DOHH2 (cell line): ENCODE measurements around the gene CPNE1.
A peak's percentile ranks its signal among the peaks of the same experiment; 100 is the strongest.

Experiments used
- H3F3A ChIP-seq: fragments of 200-600 bp; sonication (generic), shearing (Covaris generic); 2 replicates; pipeline ENCODE4 v1.6.0; 2016; ENCODE audit warnings: antibody characterized with exemption, mild to moderate bottlenecking; ENCODE audit not compliant: control insufficient read depth, insufficient read depth
- H3K27ac ChIP-seq: fragments of 200-600 bp; sonication (generic); 2 replicates; pipeline ENCODE4 v1.5.1; 2014; ENCODE audit warnings: low read depth, mild to moderate bottlenecking, low read length, moderate library complexity
- H3K27me3 ChIP-seq: fragments of 200-600 bp; sonication (generic); 2 replicates; pipeline ENCODE4 v1.6.1; 2014; ENCODE audit warnings: mild to moderate bottlenecking, low read length, mixed read lengths; ENCODE audit not compliant: control insufficient read depth
- H3K36me3 ChIP-seq: fragments of 200-600 bp; sonication (generic); 2 replicates; pipeline ENCODE4 v1.6.1; 2014; ENCODE audit warnings: mild to moderate bottlenecking, low read length, moderate library complexity, mixed read lengths; ENCODE audit not compliant: control insufficient read depth
- H3K4me1 ChIP-seq: fragments of 200-600 bp; sonication (generic); 2 replicates; pipeline ENCODE4 v1.6.1; 2014; ENCODE audit warnings: mild to moderate bottlenecking, low read length, mixed read lengths; ENCODE audit not compliant: control insufficient read depth
- H3K4me2 ChIP-seq: fragments of 200-600 bp; sonication (generic); 2 replicates; pipeline ENCODE4 v1.6.0; 2014; ENCODE audit warnings: mild to moderate bottlenecking, low read length, moderate library complexity
- H3K4me3 ChIP-seq: fragments of 200-600 bp; sonication (generic); 2 replicates; pipeline ENCODE4 v1.5.1; 2014; ENCODE audit warnings: mild to moderate bottlenecking, low read length, mixed read lengths
- H3K79me2 ChIP-seq: fragments of 200-600 bp; sonication (generic); 2 replicates; pipeline ENCODE4 v1.6.1; 2014; ENCODE audit warnings: mild to moderate bottlenecking, low read length, mixed read lengths; ENCODE audit not compliant: control insufficient read depth
- H3K9me2 ChIP-seq: fragments of 200-600 bp; sonication (generic); replicated peaks from 2 replicates; pipeline ENCODE4 v1.6.1; 2014; ENCODE audit warnings: mild to moderate bottlenecking, low read length, mixed read lengths; ENCODE audit not compliant: control insufficient read depth
- H3K9me3 ChIP-seq: fragments of 200-600 bp; sonication (generic); 2 replicates; pipeline ENCODE4 v1.6.1; 2014; ENCODE audit warnings: antibody characterized with exemption, low read length, mixed read lengths; ENCODE audit not compliant: control insufficient read depth, insufficient read depth
- H4K20me1 ChIP-seq: fragments of 200-600 bp; sonication (generic); 2 replicates; pipeline ENCODE4 v1.6.0; 2014; ENCODE audit warnings: low read depth, mild to moderate bottlenecking, antibody characterized with exemption, low read length, moderate library complexity; ENCODE audit not compliant: control insufficient read depth, insufficient read depth
- CTCF ChIP-seq: fragments of 200-600 bp; sonication (generic); IDR thresholded peaks from one replicate; pipeline ENCODE4 v1.5.1; 2014; ENCODE audit warnings: antibody characterized with exemption, mild to moderate bottlenecking, low read depth, low read length; ENCODE audit not compliant: poor library complexity, severe bottlenecking
- EZH2phosphoT487 ChIP-seq: fragments of 200-600 bp; sonication (generic); IDR thresholded peaks from 2 replicates; pipeline ENCODE4 v1.6.1; 2017; ENCODE audit warnings: borderline replicate concordance, mild to moderate bottlenecking, antibody characterized with exemption, low read length, moderate library complexity, mixed read lengths

Gene CPNE1

GRCh38 chr20:35702824-35703695 is 38.4 kb upstream of the CPNE1 start:
- H3F3A ChIP-seq: peaks cover 79% of the 10 kb centered on the region
- H3K9me2 ChIP-seq: no peaks in the 10 kb centered on the region
- no peaks in the 10 kb centered on the region for H3K9me3 ChIP-seq
- H3K27ac ChIP-seq: no peak overlapping the region
- H4K20me1 ChIP-seq: peaks cover 7% of the 10 kb centered on the region; the same call in 1 of the 2 replicates
- no peak for TF ChIP-seq CTCF
- no peak for TF ChIP-seq EZH2phosphoT487
- no peaks in the 10 kb centered on the region for H3K27me3 ChIP-seq
- peaks cover 85% of the 10 kb centered on the region for H3K36me3 ChIP-seq
- no peak overlapping the region for H3K4me2 ChIP-seq
- H3K4me3 ChIP-seq: no peak overlapping the region
- H3K4me1 ChIP-seq: peaks cover 19% of the 10 kb centered on the region
- peaks cover 43% of the 10 kb centered on the region for H3K79me2 ChIP-seq

- peaks cover 71% of the 10 kb centered on the region for H3F3A ChIP-seq
- no peak overlapping the region for H3K27ac ChIP-seq
- TF ChIP-seq EZH2phosphoT487: no peak
- no peak overlapping the region for H3K4me3 ChIP-seq
- H4K20me1 ChIP-seq: peaks cover 7% of the 10 kb centered on the region; the same call in 1 of the 2 replicates
- no peaks in the 10 kb centered on the region for H3K27me3 ChIP-seq
- H3K4me2 ChIP-seq: no peak overlapping the region
- no peaks in the 10 kb centered on the region for H3K9me2 ChIP-seq
- peaks cover 27% of the 10 kb centered on the region for H3K4me1 ChIP-seq
- peaks cover 78% of the 10 kb centered on the region for H3K36me3 ChIP-seq
- peaks cover 49% of the 10 kb centered on the region for H3K79me2 ChIP-seq
- no peaks in the 10 kb centered on the region for H3K9me3 ChIP-seq
Observed at GRCh38 chr20:35702051-35702823, 37.5 kb upstream of the CPNE1 start.

- Histone ChIP-seq H3K4me2 (peak overlapping the region; percentile 84), H4K20me1 (peaks cover 7% of the 10 kb centered on the region; the same call in 1 of the 2 replicates), H3F3A (peaks cover 58% of the 10 kb centered on the region), H3K9me2 (no peaks in the 10 kb centered on the region), H3K4me3 (peak overlapping the region; percentile 97), H3K36me3 (peaks cover 69% of the 10 kb centered on the region), H3K9me3 (no peaks in the 10 kb centered on the region), H3K4me1 (peaks cover 29% of the 10 kb centered on the region), H3K27ac (peak overlapping the region; percentile 83), H3K79me2 (peaks cover 47% of the 10 kb centered on the region), H3K27me3 (no peaks in the 10 kb centered on the region)
- TF ChIP-seq EZH2phosphoT487 (no peak), CTCF (no peak)
Observed at GRCh38 chr20:35700625-35701148, 36.0 kb upstream of the CPNE1 start.
